ENCODE measurements around the gene ASAP3.

- TF ChIP-seq, protein P1, sequence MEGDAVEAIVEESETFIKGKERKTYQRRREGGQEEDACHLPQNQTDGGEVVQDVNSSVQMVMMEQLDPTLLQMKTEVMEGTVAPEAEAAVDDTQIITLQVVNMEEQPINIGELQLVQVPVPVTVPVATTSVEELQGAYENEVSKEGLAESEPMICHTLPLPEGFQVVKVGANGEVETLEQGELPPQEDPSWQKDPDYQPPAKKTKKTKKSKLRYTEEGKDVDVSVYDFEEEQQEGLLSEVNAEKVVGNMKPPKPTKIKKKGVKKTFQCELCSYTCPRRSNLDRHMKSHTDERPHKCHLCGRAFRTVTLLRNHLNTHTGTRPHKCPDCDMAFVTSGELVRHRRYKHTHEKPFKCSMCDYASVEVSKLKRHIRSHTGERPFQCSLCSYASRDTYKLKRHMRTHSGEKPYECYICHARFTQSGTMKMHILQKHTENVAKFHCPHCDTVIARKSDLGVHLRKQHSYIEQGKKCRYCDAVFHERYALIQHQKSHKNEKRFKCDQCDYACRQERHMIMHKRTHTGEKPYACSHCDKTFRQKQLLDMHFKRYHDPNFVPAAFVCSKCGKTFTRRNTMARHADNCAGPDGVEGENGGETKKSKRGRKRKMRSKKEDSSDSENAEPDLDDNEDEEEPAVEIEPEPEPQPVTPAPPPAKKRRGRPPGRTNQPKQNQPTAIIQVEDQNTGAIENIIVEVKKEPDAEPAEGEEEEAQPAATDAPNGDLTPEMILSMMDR (IDR thresholded peaks at IDR 0.05) = no peak
- TF ChIP-seq POLR2A (IDR thresholded peaks at IDR 0.05) = no peak
Measured at GRCh38 chr1:23420778-23421177, 63.2 kb downstream of the ASAP3 start.
